Measurements from ENCODE around the gene SAMD13.

The SAMD13 gene

GRCh38 chr1:84297546-84298244 is 3.8 kb upstream of the SAMD13 start:
- no peak overlapping the region for H2AK5ac ChIP-seq (ENCODE audit: low read length)
- WGBS (ENCODE audit: extremely low coverage, insufficient coverage, low lambda C conversion rate), result no CpG with 5 or more reads among the region's 10 CpGs
- no peak overlapping the region for H2BK15ac ChIP-seq (replicated peaks; ENCODE audit: low read depth)
- no peak overlapping the region for H3K56ac ChIP-seq (ENCODE audit: low read length)
- H3K18ac ChIP-seq (ENCODE audit: low read length), result no peak overlapping the region
- no peaks in the 10 kb centered on the region for H3K36me3 ChIP-seq (ENCODE audit: control insufficient read depth, insufficient read depth, low read length)
- H2BK5ac ChIP-seq (ENCODE audit: low read length), result no peak overlapping the region
- H4K5ac ChIP-seq (ENCODE audit: low read length), result no peak overlapping the region
- no peak overlapping the region for H3K9ac ChIP-seq (ENCODE audit: low read length)
- no peaks in the 10 kb centered on the region for H3K79me2 ChIP-seq (ENCODE audit: control insufficient read depth, insufficient read depth, low read length)
- no peak overlapping the region for H3K4ac ChIP-seq (ENCODE audit: low read depth, low read length)
- DNase-seq, result no peak
- no peaks in the 10 kb centered on the region for H3K27me3 ChIP-seq (ENCODE audit: insufficient read depth, low read length, poor library complexity)
- no peak overlapping the region for H3K4me3 ChIP-seq (ENCODE audit: low read length)
- no peak overlapping the region for H3K23ac ChIP-seq (ENCODE audit: low read length)
- no peaks in the 10 kb centered on the region for H3K79me1 ChIP-seq (ENCODE audit: low read length)
- H2BK120ac ChIP-seq (ENCODE audit: low read depth, low read length), result no peak overlapping the region
- no peak overlapping the region for H4K8ac ChIP-seq (ENCODE audit: low read depth, low read length)
- H3K4me1 ChIP-seq (ENCODE audit: control insufficient read depth, low read depth, low read length), result peaks cover 3% of the 10 kb centered on the region
- H3K4me2 ChIP-seq (ENCODE audit: low read length), result no peak overlapping the region
- H3K27ac ChIP-seq (ENCODE audit: low read depth, low read length), result no peak overlapping the region

DNA sequence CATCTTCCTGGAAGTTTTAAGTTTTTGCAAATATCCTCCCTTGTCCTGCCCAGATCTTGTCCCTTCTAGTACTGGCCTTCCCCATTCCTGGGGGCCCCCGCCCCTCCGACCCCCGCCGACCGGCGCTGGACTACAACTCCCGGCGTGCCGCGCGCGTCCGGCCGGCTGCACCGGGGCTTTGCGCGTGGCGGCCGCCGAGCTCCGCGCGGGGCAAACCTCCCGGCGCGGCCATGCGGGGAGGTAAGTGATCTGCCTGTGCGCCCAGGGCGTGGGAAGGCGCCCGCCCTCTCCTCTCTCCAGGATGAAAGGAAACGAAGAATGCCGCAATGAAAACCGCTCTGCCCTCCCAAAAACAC is 3.2 kb upstream of the SAMD13 start:
- peak overlapping the region; percentile 94 for H3K9ac ChIP-seq (ENCODE audit: low read length)
- peak overlapping the region; percentile 93 for H3K4me3 ChIP-seq (ENCODE audit: low read length)
- no peaks in the 10 kb centered on the region for H3K79me2 ChIP-seq (ENCODE audit: control insufficient read depth, insufficient read depth, low read length)
- H2AK5ac ChIP-seq (ENCODE audit: low read length), result no peak overlapping the region
- H3K56ac ChIP-seq (ENCODE audit: low read length), result peak overlapping the region; percentile 98
- no peaks in the 10 kb centered on the region for H3K79me1 ChIP-seq (ENCODE audit: low read length)
- H2BK15ac ChIP-seq (replicated peaks; ENCODE audit: low read depth), result no peak overlapping the region
- DNase-seq, result peak; percentile 34
- WGBS (ENCODE audit: extremely low coverage, insufficient coverage, low lambda C conversion rate), result no CpG with 5 or more reads among the region's 34 CpGs
- H3K27ac ChIP-seq (ENCODE audit: low read depth, low read length), result no peak overlapping the region
- no peaks in the 10 kb centered on the region for H3K27me3 ChIP-seq (ENCODE audit: insufficient read depth, low read length, poor library complexity)
- H3K4me2 ChIP-seq (ENCODE audit: low read length), result peak overlapping the region; percentile 70
- H4K8ac ChIP-seq (ENCODE audit: low read depth, low read length), result no peak overlapping the region
- peak overlapping the region; percentile 24 for H3K18ac ChIP-seq (ENCODE audit: low read length)
- H3K4ac ChIP-seq (ENCODE audit: low read depth, low read length), result no peak overlapping the region
- peaks cover 4% of the 10 kb centered on the region for H3K4me1 ChIP-seq (ENCODE audit: control insufficient read depth, low read depth, low read length)
- H4K5ac ChIP-seq (ENCODE audit: low read length), result no peak overlapping the region
- no peak overlapping the region for H2BK120ac ChIP-seq (ENCODE audit: low read depth, low read length)
- peak overlapping the region; percentile 15 for H3K23ac ChIP-seq (ENCODE audit: low read length)
- H2BK5ac ChIP-seq (ENCODE audit: low read length), result peak overlapping the region; percentile 64
- no peaks in the 10 kb centered on the region for H3K36me3 ChIP-seq (ENCODE audit: control insufficient read depth, insufficient read depth, low read length)

- Histone ChIP-seq H3K18ac (ENCODE audit: low read length) (peak overlapping the region; percentile 24), H2BK5ac (ENCODE audit: low read length) (peak overlapping the region; percentile 64), H3K4me2 (ENCODE audit: low read length) (peak overlapping the region; percentile 70), H3K23ac (ENCODE audit: low read length) (peak overlapping the region; percentile 15), H3K4ac (ENCODE audit: low read depth, low read length) (no peak overlapping the region), H3K4me3 (ENCODE audit: low read length) (peak overlapping the region; percentile 93), H3K79me1 (ENCODE audit: low read length) (no peaks in the 10 kb centered on the region), H4K5ac (ENCODE audit: low read length) (no peak overlapping the region), H2AK5ac (ENCODE audit: low read length) (no peak overlapping the region), H3K56ac (ENCODE audit: low read length) (peak overlapping the region; percentile 98), H3K4me1 (ENCODE audit: control insufficient read depth, low read depth, low read length) (peaks cover 4% of the 10 kb centered on the region), H3K79me2 (ENCODE audit: control insufficient read depth, insufficient read depth, low read length) (no peaks in the 10 kb centered on the region), H3K27me3 (ENCODE audit: insufficient read depth, low read length, poor library complexity) (no peaks in the 10 kb centered on the region), H4K8ac (ENCODE audit: low read depth, low read length) (no peak overlapping the region), H3K27ac (ENCODE audit: low read depth, low read length) (no peak overlapping the region), H2BK15ac (replicated peaks; ENCODE audit: low read depth) (no peak overlapping the region), H2BK120ac (ENCODE audit: low read depth, low read length) (no peak overlapping the region), H3K36me3 (ENCODE audit: control insufficient read depth, insufficient read depth, low read length) (no peaks in the 10 kb centered on the region), H3K9ac (ENCODE audit: low read length) (peak overlapping the region; percentile 94)
- no CpG with 5 or more reads among the region's 50 CpGs for WGBS (ENCODE audit: extremely low coverage, insufficient coverage, low lambda C conversion rate)
- peak; percentile 60 for DNase-seq
These were observed 2.6 kb upstream of the SAMD13 start for GRCh38 chr1:84298684-84299535.

GRCh38 chr1:84299536-84300170 is 1.9 kb upstream of the SAMD13 start:
- H3K18ac ChIP-seq (ENCODE audit: low read length), result no peak overlapping the region
- no peaks in the 10 kb centered on the region for H3K27me3 ChIP-seq (ENCODE audit: insufficient read depth, low read length, poor library complexity)
- no peak overlapping the region for H3K4me2 ChIP-seq (ENCODE audit: low read length)
- H3K36me3 ChIP-seq (ENCODE audit: control insufficient read depth, insufficient read depth, low read length), result no peaks in the 10 kb centered on the region
- H3K27ac ChIP-seq (ENCODE audit: low read depth, low read length), result no peak overlapping the region
- no CpG with 5 or more reads among the region's 4 CpGs for WGBS (ENCODE audit: extremely low coverage, insufficient coverage, low lambda C conversion rate)
- no peak for DNase-seq
- no peaks in the 10 kb centered on the region for H3K79me2 ChIP-seq (ENCODE audit: control insufficient read depth, insufficient read depth, low read length)
- no peak overlapping the region for H2BK5ac ChIP-seq (ENCODE audit: low read length)
- H3K4me3 ChIP-seq (ENCODE audit: low read length), result no peak overlapping the region
- H3K9ac ChIP-seq (ENCODE audit: low read length), result no peak overlapping the region
- peak overlapping the region; percentile 31 for H3K4ac ChIP-seq (ENCODE audit: low read depth, low read length)
- H2BK120ac ChIP-seq (ENCODE audit: low read depth, low read length), result no peak overlapping the region
- no peak overlapping the region for H2AK5ac ChIP-seq (ENCODE audit: low read length)
- H4K8ac ChIP-seq (ENCODE audit: low read depth, low read length), result no peak overlapping the region
- peak overlapping the region; percentile 98 for H3K56ac ChIP-seq (ENCODE audit: low read length)
- H3K79me1 ChIP-seq (ENCODE audit: low read length), result no peaks in the 10 kb centered on the region
- H4K5ac ChIP-seq (ENCODE audit: low read length), result no peak overlapping the region
- no peak overlapping the region for H3K23ac ChIP-seq (ENCODE audit: low read length)
- no peak overlapping the region for H2BK15ac ChIP-seq (replicated peaks; ENCODE audit: low read depth)
- peaks cover 4% of the 10 kb centered on the region for H3K4me1 ChIP-seq (ENCODE audit: control insufficient read depth, low read depth, low read length)

DNA sequence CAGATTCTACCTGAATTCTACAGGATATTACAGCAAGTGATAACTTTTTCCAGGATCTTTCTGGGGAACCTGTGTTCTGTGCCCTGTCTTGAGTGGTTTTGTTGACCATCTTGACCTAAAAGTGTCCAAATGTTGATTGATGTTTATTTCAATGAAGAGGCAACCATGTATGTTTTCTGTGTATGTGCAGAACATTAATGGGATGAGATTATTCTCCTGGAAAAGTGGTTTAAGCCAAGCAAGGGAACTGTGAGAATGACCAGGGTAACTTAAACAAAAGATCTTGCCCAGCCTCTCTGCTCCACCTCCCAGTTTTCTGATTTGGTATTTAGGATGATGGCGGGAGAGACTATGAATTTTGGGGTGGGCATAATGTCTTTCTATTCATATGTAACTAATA is 1.0 kb upstream of the SAMD13 start:
- no CpG with 5 or more reads among the region's 1 CpG for WGBS (ENCODE audit: extremely low coverage, insufficient coverage, low lambda C conversion rate)
- Histone ChIP-seq H3K56ac (ENCODE audit: low read length) (no peak overlapping the region), H3K79me2 (ENCODE audit: control insufficient read depth, insufficient read depth, low read length) (no peaks in the 10 kb centered on the region), H4K5ac (ENCODE audit: low read length) (no peak overlapping the region), H4K8ac (ENCODE audit: low read depth, low read length) (no peak overlapping the region), H2BK120ac (ENCODE audit: low read depth, low read length) (no peak overlapping the region), H2AK5ac (ENCODE audit: low read length) (no peak overlapping the region), H3K27ac (ENCODE audit: low read depth, low read length) (no peak overlapping the region), H3K18ac (ENCODE audit: low read length) (no peak overlapping the region), H2BK15ac (replicated peaks; ENCODE audit: low read depth) (no peak overlapping the region), H3K4me1 (ENCODE audit: control insufficient read depth, low read depth, low read length) (peaks cover 4% of the 10 kb centered on the region), H3K4me3 (ENCODE audit: low read length) (no peak overlapping the region), H3K79me1 (ENCODE audit: low read length) (no peaks in the 10 kb centered on the region), H3K27me3 (ENCODE audit: insufficient read depth, low read length, poor library complexity) (no peaks in the 10 kb centered on the region), H3K9ac (ENCODE audit: low read length) (no peak overlapping the region), H3K36me3 (ENCODE audit: control insufficient read depth, insufficient read depth, low read length) (no peaks in the 10 kb centered on the region), H3K23ac (ENCODE audit: low read length) (no peak overlapping the region), H3K4ac (ENCODE audit: low read depth, low read length) (no peak overlapping the region), H3K4me2 (ENCODE audit: low read length) (no peak overlapping the region), H2BK5ac (ENCODE audit: low read length) (no peak overlapping the region)
- DNase-seq, result no peak

All from mesendoderm (in vitro differentiated cells).